ENCODE data around the gene NUP93.

The NUP93 gene

GRCh38 chr16:56728027-56728426 lies 1.9 kb upstream of the NUP93 start (continued):
- no peak for TF ChIP-seq ZNF639 (tag by site-specific recombination; IDR thresholded peaks at IDR 0.05)
- TF ChIP-seq, protein P1, sequence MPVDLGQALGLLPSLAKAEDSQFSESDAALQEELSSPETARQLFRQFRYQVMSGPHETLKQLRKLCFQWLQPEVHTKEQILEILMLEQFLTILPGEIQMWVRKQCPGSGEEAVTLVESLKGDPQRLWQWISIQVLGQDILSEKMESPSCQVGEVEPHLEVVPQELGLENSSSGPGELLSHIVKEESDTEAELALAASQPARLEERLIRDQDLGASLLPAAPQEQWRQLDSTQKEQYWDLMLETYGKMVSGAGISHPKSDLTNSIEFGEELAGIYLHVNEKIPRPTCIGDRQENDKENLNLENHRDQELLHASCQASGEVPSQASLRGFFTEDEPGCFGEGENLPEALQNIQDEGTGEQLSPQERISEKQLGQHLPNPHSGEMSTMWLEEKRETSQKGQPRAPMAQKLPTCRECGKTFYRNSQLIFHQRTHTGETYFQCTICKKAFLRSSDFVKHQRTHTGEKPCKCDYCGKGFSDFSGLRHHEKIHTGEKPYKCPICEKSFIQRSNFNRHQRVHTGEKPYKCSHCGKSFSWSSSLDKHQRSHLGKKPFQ (tag by site-specific recombination; IDR thresholded peaks at IDR 0.05), result no peak
- TF ChIP-seq, protein P2, sequence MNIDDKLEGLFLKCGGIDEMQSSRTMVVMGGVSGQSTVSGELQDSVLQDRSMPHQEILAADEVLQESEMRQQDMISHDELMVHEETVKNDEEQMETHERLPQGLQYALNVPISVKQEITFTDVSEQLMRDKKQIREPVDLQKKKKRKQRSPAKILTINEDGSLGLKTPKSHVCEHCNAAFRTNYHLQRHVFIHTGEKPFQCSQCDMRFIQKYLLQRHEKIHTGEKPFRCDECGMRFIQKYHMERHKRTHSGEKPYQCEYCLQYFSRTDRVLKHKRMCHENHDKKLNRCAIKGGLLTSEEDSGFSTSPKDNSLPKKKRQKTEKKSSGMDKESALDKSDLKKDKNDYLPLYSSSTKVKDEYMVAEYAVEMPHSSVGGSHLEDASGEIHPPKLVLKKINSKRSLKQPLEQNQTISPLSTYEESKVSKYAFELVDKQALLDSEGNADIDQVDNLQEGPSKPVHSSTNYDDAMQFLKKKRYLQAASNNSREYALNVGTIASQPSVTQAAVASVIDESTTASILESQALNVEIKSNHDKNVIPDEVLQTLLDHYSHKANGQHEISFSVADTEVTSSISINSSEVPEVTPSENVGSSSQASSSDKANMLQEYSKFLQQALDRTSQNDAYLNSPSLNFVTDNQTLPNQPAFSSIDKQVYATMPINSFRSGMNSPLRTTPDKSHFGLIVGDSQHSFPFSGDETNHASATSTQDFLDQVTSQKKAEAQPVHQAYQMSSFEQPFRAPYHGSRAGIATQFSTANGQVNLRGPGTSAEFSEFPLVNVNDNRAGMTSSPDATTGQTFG (tag by site-specific recombination; IDR thresholded peaks at IDR 0.05; ENCODE audit: borderline replicate concordance), result no peak
- peak; percentile 82 for TF ChIP-seq ZNF580 (tag by site-specific recombination; IDR thresholded peaks at IDR 0.05)
- TF ChIP-seq, protein P3, sequence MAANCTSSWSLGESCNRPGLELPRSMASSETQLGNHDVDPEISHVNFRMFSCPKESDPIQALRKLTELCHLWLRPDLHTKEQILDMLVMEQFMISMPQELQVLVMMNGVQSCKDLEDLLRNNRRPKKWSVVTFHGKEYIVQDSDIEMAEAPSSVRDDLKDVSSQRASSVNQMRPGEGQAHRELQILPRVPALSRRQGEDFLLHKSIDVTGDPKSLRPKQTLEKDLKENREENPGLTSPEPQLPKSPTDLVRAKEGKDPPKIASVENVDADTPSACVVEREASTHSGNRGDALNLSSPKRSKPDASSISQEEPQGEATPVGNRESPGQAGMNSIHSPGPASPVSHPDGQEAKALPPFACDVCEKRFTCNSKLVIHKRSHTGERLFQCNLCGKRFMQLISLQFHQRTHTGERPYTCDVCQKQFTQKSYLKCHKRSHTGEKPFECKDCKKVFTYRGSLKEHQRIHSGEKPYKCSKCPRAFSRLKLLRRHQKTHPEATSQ (tag by site-specific recombination; IDR thresholded peaks at IDR 0.05), result no peak
- no peak for TF ChIP-seq ZNF704 (tag by site-specific recombination; IDR thresholded peaks at IDR 0.05)
- TF ChIP-seq ZNF76 (tag by site-specific recombination; IDR thresholded peaks at IDR 0.05; ENCODE audit: borderline replicate concordance, low read depth), result no peak

DNA sequence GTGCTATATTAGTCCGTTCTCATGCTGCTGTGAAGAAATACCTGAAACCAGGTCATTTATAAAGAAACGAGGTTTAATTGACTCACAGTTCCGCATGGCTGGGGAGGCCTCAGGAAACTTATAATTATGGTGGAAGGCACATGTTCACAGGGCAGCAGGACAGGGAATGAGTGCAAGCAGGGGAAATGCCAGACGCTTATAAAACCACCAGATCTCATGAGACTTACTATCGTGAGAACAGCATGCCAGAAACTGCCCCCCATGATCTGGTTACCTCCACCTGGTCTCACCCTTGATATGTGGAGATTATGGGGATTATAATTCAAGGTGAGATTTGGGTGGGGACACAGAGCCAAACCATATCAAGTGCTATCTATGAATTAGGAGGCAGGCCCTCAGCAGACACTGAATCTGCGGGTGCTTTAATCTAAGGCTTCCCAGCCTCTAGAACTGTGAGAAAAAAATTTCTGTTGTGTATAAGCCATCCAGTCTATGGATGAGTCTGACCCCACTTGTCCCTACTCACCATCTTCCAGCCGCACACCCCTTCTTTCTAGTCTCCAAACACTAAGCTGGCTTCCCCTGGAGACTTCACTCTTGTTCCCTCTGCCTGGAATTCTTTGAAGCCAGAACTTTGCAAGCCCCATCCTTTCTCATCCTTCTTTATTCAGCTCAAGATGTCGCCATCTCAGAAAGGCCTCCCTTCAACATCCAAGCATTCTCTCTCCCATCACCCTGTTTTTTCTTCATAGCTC lies 772 bp upstream of the NUP93 start:
- no peaks in the 10 kb centered on the region for H3K36me3 ChIP-seq (ENCODE audit: control insufficient read depth in 2 of 2, insufficient read depth in 1 of 2, low read length in 2 of 2)
- H3K27ac ChIP-seq (ENCODE audit: extremely low read depth, low read depth, low read length), result peak overlapping the region; percentile 50; the same call in 1 of the 2 replicates
- ChIA-PET POLR2A (interaction anchor here (1.0 kb wide), 1 partner anchor 12 kb away, joined by 3 read pairs; no protein-coding TSS in a partner anchor), CTCF (interaction anchor here (0.7 to 1.2 kb wide), 3 partner anchors 22 to 221 kb away, joined by 3 to 5 read pairs (median 3); no protein-coding TSS in a partner anchor)
- H3K4me3 ChIP-seq (ENCODE audit: low read depth, low read length), result peak overlapping the region; percentile 87
- H3K4me1 ChIP-seq (ENCODE audit: control insufficient read depth, insufficient read depth, low read length), result peaks cover 3% of the 10 kb centered on the region; the same call in 1 of the 2 replicates
- H3K9me3 ChIP-seq (ENCODE audit: control insufficient read depth, insufficient read depth, low read depth, low read length), result no peaks in the 10 kb centered on the region
- TF ChIP-seq SP7 (tag by site-specific recombination; IDR thresholded peaks at IDR 0.05), result peak; percentile 66
- no peak for TF ChIP-seq BCL6B (tag by site-specific recombination; IDR thresholded peaks at IDR 0.05)

GRCh38 chr16:56732366-56732765 lies 2.4 kb downstream of the NUP93 start:
- H3K4me1 ChIP-seq (ENCODE audit: control insufficient read depth, insufficient read depth, low read length), result peaks cover 3% of the 10 kb centered on the region; the same call in 1 of the 2 replicates
- CTCF ChIA-PET, result no interaction called here
- H3K4me3 ChIP-seq (ENCODE audit: low read depth, low read length), result no peak overlapping the region
- no peak for TF ChIP-seq ZNF184 (tag by site-specific recombination; IDR thresholded peaks at IDR 0.05)
- no peak for TF ChIP-seq ZBTB7A (tag by site-specific recombination; IDR thresholded peaks at IDR 0.05; ENCODE audit: low read depth)
- TF ChIP-seq, protein P4, sequence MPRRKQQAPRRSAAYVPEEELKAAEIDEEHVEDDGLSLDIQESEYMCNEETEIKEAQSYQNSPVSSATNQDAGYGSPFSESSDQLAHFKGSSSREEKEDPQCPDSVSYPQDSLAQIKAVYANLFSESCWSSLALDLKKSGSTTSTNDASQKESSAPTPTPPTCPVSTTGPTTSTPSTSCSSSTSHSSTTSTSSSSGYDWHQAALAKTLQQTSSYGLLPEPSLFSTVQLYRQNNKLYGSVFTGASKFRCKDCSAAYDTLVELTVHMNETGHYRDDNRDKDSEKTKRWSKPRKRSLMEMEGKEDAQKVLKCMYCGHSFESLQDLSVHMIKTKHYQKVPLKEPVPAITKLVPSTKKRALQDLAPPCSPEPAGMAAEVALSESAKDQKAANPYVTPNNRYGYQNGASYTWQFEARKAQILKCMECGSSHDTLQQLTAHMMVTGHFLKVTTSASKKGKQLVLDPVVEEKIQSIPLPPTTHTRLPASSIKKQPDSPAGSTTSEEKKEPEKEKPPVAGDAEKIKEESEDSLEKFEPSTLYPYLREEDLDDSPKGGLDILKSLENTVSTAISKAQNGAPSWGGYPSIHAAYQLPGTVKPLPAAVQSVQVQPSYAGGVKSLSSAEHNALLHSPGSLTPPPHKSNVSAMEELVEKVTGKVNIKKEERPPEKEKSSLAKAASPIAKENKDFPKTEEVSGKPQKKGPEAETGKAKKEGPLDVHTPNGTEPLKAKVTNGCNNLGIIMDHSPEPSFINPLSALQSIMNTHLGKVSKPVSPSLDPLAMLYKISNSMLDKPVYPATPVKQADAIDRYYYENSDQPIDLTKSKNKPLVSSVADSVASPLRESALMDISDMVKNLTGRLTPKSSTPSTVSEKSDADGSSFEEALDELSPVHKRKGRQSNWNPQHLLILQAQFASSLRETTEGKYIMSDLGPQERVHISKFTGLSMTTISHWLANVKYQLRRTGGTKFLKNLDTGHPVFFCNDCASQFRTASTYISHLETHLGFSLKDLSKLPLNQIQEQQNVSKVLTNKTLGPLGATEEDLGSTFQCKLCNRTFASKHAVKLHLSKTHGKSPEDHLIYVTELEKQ (tag by site-specific recombination; IDR thresholded peaks at IDR 0.05; ENCODE audit: borderline replicate concordance), result no peak
- no peak for TF ChIP-seq ZNF248 (tag by site-specific recombination; IDR thresholded peaks at IDR 0.05)
- TF ChIP-seq ZBTB1 (tag by site-specific recombination; IDR thresholded peaks at IDR 0.05), result no peak
- TF ChIP-seq ZNF654 (tag by site-specific recombination; IDR thresholded peaks at IDR 0.05; ENCODE audit: low read depth), result no peak
- POLR2A ChIA-PET, result no interaction called here
- no peak overlapping the region for H3K27ac ChIP-seq (ENCODE audit: extremely low read depth, low read depth, low read length)
- no peaks in the 10 kb centered on the region for H3K36me3 ChIP-seq (ENCODE audit: control insufficient read depth in 2 of 2, insufficient read depth in 1 of 2, low read length in 2 of 2)
- no peaks in the 10 kb centered on the region for H3K9me3 ChIP-seq (ENCODE audit: control insufficient read depth, insufficient read depth, low read depth, low read length)

All from HEK293 (cell line).